Measurements from ENCODE around the gene DDR2.

The DDR2 gene

DNA sequence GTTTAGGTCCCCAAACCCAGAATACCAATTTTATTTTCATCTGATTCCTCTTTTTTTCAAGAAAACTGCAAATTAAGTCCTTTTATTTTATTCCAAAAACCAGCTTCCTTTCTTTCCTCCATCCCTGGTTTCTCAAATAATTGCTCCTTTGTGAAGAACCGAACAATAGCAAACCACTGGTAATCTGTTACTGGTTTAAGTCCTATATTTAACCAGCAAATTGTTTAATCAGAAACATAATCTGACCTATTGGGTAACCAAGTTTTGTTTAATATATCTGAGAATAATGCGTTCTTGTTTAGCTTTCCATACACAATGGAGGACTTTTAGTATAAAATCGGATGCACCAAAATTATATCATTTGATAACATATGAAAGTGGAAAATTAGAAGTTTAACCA lies 13.2 kb upstream of the DDR2 start:
- no peak for FAIRE-seq
- TF ChIP-seq, protein P1, sequence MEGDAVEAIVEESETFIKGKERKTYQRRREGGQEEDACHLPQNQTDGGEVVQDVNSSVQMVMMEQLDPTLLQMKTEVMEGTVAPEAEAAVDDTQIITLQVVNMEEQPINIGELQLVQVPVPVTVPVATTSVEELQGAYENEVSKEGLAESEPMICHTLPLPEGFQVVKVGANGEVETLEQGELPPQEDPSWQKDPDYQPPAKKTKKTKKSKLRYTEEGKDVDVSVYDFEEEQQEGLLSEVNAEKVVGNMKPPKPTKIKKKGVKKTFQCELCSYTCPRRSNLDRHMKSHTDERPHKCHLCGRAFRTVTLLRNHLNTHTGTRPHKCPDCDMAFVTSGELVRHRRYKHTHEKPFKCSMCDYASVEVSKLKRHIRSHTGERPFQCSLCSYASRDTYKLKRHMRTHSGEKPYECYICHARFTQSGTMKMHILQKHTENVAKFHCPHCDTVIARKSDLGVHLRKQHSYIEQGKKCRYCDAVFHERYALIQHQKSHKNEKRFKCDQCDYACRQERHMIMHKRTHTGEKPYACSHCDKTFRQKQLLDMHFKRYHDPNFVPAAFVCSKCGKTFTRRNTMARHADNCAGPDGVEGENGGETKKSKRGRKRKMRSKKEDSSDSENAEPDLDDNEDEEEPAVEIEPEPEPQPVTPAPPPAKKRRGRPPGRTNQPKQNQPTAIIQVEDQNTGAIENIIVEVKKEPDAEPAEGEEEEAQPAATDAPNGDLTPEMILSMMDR (IDR thresholded peaks at IDR 0.05; ENCODE audit: insufficient read depth, missing control alignments) = no peak
- no peak for DNase-seq (ENCODE audit: insufficient read length, low spot score)

DNA sequence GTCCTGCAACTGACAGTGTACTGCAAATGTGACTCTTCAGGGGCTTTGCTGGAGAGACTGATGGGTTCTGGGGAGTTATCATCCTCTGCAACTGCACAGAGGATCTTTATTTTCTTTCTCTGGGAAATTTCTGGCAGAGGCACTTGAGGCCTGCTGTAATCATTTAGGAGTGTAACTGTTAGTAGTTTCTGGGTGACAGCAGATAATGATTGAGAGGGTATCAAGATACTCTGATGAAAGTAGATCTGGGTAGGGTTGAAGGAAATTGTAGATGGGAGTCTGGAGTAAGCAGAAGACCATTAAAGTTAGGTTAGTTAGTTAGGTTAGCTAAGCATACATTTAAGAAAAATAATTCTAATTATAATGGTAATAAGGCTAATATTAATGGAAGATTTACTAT lies 11.0 kb upstream of the DDR2 start:
- DNase-seq (ENCODE audit: insufficient read length, low spot score) (no peak), FAIRE-seq (no peak)
- TF ChIP-seq, protein P1 (IDR thresholded peaks at IDR 0.05; ENCODE audit: insufficient read depth, missing control alignments) = no peak

DNA sequence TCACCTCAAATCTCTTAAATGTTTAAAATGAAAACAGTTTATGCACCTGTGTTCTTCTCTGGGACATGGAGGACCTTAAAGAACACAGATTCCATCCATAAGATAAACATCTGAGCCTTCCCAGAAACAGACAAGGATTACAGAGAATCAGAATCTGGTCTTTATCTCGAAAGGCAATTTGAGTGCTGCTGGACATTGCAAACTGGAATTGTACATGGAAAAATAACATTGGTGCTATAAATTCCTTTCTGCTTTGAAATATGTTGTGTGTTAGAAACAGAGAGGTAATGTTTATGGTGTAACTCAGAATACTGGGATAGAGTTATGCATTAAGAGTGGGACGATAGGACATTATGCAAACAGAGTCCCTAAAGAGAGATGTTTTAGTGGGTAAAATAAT lies 6.6 kb upstream of the DDR2 start:
- no peak for DNase-seq (ENCODE audit: insufficient read length, low spot score)
- no peak for FAIRE-seq

DNA sequence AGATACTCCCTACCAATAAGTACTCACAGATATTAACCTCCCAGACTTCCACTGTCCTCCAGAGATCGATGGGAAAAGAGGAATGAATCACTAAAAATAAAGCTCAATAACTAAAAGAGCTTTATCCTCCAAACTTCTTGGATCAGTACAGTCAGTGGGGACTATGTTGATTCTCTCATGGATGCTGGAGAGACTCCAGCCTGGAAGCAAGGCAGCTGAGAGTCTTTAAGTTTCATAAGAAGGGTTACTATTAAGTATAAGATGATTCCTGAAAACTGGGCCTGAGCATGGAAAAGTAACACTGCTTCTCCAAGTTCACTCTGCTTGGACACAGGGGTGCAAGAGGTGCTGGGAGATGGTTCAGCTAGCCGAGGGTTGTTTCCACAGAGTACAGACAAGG lies 6.2 kb upstream of the DDR2 start:
- DNase-seq (ENCODE audit: insufficient read length, low spot score) (no peak), FAIRE-seq (no peak)
- TF ChIP-seq, protein P1 (IDR thresholded peaks at IDR 0.05; ENCODE audit: insufficient read depth, missing control alignments) = no peak

More for the DNA sequence above, 6.6 kb upstream of the DDR2 start:
- TF ChIP-seq, protein P1 (IDR thresholded peaks at IDR 0.05; ENCODE audit: insufficient read depth, missing control alignments) = no peak

DNA sequence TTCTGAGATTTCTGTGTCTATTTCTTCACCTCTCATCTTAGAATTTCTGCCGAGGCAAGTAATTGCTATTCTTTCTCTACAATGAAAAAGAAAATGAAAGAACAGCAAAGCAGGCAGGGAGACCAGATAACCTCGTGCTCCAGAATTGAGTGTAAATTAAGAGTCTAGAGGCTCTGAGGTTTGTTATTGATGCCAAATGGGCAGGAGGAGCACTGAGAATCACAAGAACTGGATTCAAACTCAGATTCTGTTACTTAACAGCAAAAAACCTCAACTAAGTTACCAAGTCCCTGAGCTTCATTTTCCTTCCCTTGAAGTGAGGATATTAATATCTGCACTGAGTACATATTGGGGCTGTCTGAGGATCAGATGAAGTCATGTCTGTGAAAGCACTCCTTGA lies 5.5 kb upstream of the DDR2 start:
- FAIRE-seq (no peak), DNase-seq (ENCODE audit: insufficient read length, low spot score) (no peak)
- TF ChIP-seq, protein P1 (IDR thresholded peaks at IDR 0.05; ENCODE audit: insufficient read depth, missing control alignments) = no peak

DNA sequence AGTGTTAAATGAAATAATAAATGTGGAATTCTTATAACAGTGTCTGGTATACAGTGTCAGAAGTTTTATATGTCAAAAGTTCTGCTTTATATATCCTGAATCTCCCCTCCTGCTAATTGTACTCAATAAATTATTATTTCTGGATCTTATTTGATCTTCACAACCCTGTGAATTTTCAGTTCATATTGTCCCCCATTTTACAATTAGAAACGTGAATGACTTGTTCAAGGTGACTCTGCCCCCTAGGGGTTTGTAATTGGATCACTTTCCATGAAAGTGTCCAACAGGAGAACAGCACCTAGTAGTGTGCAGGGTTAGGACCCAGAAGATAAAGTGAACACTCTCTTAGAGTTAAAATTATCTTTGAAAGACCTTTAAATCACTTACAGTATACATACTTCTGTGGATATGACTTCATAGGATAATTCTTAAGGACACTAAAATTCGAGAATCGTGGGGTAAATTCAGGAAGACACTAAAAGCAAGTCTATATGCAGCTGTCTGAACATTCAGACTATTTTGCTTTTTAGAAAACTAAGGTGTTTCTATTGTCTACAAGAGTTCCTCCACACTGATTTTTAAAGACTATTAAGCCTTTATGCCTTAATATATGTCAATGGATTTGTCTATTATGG lies 4.5 kb upstream of the DDR2 start:
- TF ChIP-seq, protein P1 (IDR thresholded peaks at IDR 0.05; ENCODE audit: insufficient read depth, missing control alignments) = peak; percentile 62
- DNase-seq (ENCODE audit: insufficient read length, low spot score) = no peak
- peak; percentile 51 for FAIRE-seq

DNA sequence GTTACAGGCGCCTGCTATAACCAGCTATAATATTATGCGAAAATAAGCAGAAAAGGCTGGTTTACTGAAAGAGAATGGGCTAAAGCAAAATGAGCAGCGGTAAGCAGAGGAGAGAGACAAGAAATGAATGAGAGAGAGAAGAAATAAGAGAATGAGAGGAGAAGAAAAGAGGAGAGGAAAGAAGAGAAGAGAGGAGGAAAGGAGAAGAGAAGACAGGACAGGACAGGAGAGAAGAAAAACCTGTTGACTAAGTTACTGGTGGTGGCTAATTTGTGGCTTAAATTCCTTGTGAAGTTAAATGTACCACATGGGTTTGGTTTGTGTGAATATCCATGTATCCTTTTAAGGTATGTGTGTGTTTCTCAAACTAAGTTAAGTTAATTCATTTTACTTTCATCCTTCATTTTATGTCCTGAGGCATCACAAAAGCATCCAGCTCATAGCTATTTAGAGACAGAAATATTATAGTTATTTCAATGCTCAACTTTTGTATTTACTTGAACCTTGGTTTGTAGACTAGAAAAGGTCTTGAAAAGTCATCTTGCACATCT lies 3.1 kb upstream of the DDR2 start:
- DNase-seq (ENCODE audit: insufficient read length, low spot score) (no peak), FAIRE-seq (no peak)
- TF ChIP-seq, protein P1 (IDR thresholded peaks at IDR 0.05; ENCODE audit: insufficient read depth, missing control alignments) = no peak
